LNCaP clone FGC (cell line): ENCODE measurements around the gene ITGAV.

Experiments
- DNase-seq: peaks from one replicate; pipeline ENCODE4 v3.0.0-alpha.2; 2011; ENCODE audit warnings: low read depth
- H3K4me3 ChIP-seq: 2 replicates; pipeline ENCODE4 v1.5.1; 2011; ENCODE audit warnings: mild to moderate bottlenecking, low read depth, low read length, control low read depth
- TF ChIP-seq, protein P1 (sequence below): IDR thresholded peaks from 2 replicates; pipeline ENCODE4 v1.5.1; 2012; ENCODE audit warnings: mild to moderate bottlenecking; ENCODE audit not compliant: control insufficient read depth, insufficient read depth; ENCODE audit errors: extremely low read depth

ITGAV gene

DNA sequence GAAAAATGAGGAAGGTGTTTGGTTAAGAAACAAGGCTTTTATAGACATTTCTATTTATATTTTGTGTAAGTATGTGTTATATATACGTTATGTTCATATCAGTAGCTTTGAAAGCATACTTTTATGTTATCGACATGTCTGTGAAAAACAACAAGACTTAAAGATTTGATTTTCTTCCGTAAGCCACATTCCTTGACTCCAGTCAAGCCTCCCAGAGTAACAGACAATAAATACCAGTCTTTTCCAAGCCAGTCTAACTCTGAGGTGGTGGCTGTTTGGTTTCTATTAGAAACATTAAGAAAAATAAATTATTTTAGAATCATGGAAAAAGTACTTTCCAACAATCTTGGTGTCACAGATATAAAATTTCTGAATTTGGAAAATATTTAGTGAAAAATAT, 16.3 kb upstream of the ITGAV start:
- TF ChIP-seq, protein P1, sequence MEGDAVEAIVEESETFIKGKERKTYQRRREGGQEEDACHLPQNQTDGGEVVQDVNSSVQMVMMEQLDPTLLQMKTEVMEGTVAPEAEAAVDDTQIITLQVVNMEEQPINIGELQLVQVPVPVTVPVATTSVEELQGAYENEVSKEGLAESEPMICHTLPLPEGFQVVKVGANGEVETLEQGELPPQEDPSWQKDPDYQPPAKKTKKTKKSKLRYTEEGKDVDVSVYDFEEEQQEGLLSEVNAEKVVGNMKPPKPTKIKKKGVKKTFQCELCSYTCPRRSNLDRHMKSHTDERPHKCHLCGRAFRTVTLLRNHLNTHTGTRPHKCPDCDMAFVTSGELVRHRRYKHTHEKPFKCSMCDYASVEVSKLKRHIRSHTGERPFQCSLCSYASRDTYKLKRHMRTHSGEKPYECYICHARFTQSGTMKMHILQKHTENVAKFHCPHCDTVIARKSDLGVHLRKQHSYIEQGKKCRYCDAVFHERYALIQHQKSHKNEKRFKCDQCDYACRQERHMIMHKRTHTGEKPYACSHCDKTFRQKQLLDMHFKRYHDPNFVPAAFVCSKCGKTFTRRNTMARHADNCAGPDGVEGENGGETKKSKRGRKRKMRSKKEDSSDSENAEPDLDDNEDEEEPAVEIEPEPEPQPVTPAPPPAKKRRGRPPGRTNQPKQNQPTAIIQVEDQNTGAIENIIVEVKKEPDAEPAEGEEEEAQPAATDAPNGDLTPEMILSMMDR, result no peak
- no peak for DNase-seq
- no peak overlapping the region for H3K4me3 ChIP-seq

DNA sequence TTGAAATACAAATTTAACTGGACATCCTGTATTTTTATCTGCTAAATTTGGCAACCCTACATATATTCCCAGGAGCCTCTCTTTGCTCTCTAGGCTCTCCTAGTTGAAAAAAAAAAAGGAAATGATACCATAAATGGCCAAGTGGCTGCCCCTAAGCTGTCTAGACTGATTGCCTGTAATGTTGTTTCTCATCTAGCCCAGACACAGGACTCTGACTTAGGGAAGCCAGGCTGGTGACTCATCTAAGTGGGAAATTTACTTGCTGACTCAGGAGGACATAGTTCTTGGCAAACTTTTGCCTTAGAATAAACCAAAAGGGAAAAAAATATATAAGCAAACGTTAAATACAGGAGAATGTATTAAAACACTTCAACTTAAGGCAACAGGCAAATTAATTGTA, 14.6 kb upstream of the ITGAV start:
- TF ChIP-seq, protein P1, result no peak
- H3K4me3 ChIP-seq, result no peak overlapping the region
- DNase-seq, result peak; percentile 42

DNA sequence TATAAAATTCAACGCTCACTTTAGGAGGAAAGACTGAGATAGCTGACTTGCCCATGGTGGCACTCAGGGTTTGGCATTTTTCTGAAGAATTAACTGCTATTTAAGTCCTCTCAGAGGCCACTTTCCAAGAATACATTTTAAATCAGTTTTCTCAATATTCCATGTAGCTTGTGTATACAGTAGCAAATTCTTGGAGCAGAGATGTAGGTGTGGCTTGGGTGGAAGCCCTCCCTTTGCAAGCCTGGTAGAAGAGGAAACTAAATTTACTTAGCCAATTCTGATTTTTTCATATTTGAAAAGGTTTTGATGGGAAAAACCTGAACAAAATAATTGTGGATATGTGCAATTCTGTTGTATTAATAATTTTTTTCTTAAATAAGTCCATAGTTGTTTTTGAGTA, 14.0 kb upstream of the ITGAV start:
- H3K4me3 ChIP-seq, result no peak overlapping the region
- DNase-seq, result no peak
- TF ChIP-seq, protein P1, result no peak

DNA sequence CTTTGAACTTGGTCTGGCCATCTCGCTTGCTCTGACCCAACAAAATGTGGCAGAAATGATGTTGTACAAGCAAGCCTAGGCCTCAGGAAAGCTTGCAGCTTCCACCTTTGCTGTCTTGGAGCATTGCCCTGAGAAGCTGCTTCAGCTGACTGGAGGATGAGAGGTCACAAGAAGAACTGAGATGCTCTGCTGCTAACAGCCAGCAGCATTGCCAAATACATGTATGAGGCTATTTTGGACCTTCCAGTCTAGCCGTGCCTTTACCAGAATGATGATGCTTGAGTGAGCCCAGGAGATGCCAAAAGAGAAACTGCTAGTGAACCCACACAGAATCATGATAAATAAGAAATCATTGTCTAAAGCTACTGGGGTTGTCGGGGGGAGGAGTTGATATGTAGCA, 13.2 kb upstream of the ITGAV start:
- no peak overlapping the region for H3K4me3 ChIP-seq
- DNase-seq, result no peak
- TF ChIP-seq, protein P1, result no peak

DNA sequence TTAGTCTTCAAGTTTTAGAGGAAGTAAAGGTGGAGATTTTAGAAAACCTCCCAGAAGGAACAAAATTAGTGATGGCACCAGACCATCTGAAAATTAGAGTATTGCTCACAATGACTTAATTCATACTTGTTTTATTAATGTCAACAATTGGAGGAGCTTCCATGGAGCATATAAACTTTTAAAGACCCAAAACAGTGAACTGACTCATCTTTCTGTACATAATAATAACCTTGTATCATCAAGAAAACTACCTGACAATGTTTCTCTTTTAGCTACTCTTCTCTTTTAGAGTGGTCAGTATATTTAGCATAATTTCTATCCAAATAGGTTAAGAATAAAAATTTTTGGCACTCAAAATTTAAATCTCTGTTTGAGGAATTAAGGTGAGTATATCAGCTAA, 7.2 kb upstream of the ITGAV start:
- no peak overlapping the region for H3K4me3 ChIP-seq
- DNase-seq, result no peak
- TF ChIP-seq, protein P1, result no peak

DNA sequence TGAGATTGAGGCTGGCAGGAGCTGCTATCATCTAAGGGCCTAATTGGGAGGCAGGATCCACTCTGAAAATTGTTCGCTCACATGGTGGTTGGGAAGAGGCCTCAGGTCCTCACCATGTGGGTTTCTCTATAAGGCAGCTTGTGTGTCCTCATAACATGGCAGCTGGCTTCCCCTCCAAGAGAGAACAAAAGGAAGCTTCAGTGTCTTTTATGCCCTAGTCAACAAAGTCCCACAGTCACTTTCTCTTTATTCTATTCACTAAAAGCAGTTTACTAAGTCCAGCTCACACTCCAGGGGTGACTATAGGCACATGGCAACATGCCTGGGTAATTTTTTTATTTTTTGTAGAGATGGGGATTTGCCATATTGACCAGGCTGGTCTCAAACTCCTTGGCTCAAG, 5.8 kb upstream of the ITGAV start:
- H3K4me3 ChIP-seq, result no peak overlapping the region
- TF ChIP-seq, protein P1, result no peak

DNA sequence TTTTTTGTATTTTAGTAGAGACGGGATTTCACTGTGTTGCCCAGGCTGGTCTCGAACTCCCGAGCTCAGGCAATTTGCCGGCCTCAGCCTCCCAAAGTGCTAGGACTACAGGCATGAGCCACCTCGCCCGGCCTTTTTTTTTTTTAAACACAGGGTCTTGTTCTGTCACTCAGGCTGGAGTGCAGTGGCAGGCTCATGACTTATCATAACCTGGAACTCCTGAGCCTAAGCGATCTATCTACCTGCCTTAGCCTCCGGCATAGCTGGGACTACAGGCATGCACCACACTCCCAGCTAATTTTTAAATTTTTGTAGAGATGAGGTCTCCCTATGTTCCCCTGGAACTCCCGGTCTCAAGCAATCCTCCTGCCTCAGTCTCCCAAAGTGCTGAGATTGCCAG, 1.4 kb upstream of the ITGAV start:
- no peak overlapping the region for H3K4me3 ChIP-seq
- no peak for DNase-seq
- TF ChIP-seq, protein P1, result no peak

More for the DNA sequence above, 5.8 kb upstream of the ITGAV start:
- no peak for DNase-seq
